GM12891 (cell line): ENCODE results near the gene C11orf24.

Source experiments
- PAX5 ChIP-seq: IDR thresholded peaks from 2 replicates; pipeline ENCODE4 v1.6.1; 2011; ENCODE audit warnings: low read length, moderate library complexity, mild to moderate bottlenecking; ENCODE audit not compliant: insufficient read depth, severe bottlenecking
- POLR2A ChIP-seq: IDR thresholded peaks from 2 replicates; pipeline ENCODE4 v1.6.1; 2011; ENCODE audit warnings: low read depth, low read length, control low read depth
- POLR2AphosphoS5 ChIP-seq: IDR thresholded peaks from 2 replicates; pipeline ENCODE4 v1.6.1; 2011; ENCODE audit warnings: low read depth, low read length, control low read depth
- POU2F2 ChIP-seq: IDR thresholded peaks from 2 replicates; pipeline ENCODE4 v1.6.1; 2011; ENCODE audit warnings: low read depth, mild to moderate bottlenecking, control low read depth, low read length, moderate library complexity
- SPI1 ChIP-seq: IDR thresholded peaks from 2 replicates; pipeline ENCODE4 v1.6.1; 2011; ENCODE audit warnings: low read depth, low read length, control low read depth
- TAF1 ChIP-seq: IDR thresholded peaks from 2 replicates; pipeline ENCODE4 v1.6.1; 2011; ENCODE audit warnings: low read depth, low read length, control low read depth

DNA sequence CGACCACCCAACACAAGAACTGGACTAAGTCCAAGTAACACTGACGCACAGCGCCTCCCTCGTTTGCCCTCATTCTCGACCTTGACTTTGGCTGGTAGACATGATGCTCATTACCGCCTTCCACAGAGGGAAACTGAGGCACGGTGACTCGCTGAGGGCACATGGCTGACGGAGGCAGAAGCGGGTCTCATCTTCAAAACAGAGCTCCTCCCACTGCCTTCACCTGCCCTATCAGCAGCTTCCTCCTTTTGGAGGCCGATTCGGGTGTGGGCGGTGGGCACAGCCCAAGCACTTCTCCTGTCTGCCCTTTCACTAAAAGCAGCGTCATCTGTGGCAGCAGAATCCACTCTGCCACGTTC is 56.7 kb downstream of the C11orf24 start:
- no peak for TF ChIP-seq POLR2AphosphoS5
- TF ChIP-seq TAF1: no peak
- no peak for TF ChIP-seq POLR2A
- no peak for TF ChIP-seq POU2F2
- no peak for TF ChIP-seq PAX5
- TF ChIP-seq SPI1: no peak
